Caco-2 (cell line): ENCODE measurements around the gene DENND4B. TPM values are rescaled to one million over a fixed set of nuclear protein-coding genes. Genes with fewer than 3 reads are reported as not detected.

Experiments
- BruUV-seq: library from RNA; stranded (reverse); fragments of 400-500 nt; replicated peaks from 2 replicates; lab custom pipeline; 2021; lab: Mats Ljungman, UMichigan
- CTCF ChIA-PET: fragments of 300-600 bp; sonication (Branson Sonifier 250); formaldehyde crosslinking; loops from one replicate; lab custom pipeline; 2022; ENCODE audit warnings: antibody characterized with exemption; lab: Charles Lee
- POLR2A ChIA-PET: fragments of 300-600 bp; sonication (Branson Sonifier 250); formaldehyde crosslinking; loops from one replicate; lab custom pipeline; 2022; ENCODE audit warnings: antibody characterized with exemption; lab: Charles Lee
- DNase-seq, 2 experiments: peaks; one replicate each; pipeline versions ENCODE4 v3.0.0 to v3.0.0-alpha.2; 2020 to 2022
- H3K27me3 ChIP-seq: replicated peaks from 2 replicates; pipeline ENCODE4 v1.6.0; 2011; ENCODE audit warnings: low read length; ENCODE audit not compliant: control insufficient read depth, insufficient read depth
- H3K36me3 ChIP-seq: 2 replicates; pipeline ENCODE4 v1.5.1; 2011; ENCODE audit warnings: low read length; ENCODE audit not compliant: control insufficient read depth, insufficient read depth
- H3K4me1 ChIP-seq: fragments of 250-450 bp; sonication (Bioruptor Pico); 2 replicates; pipeline ENCODE4 v1.5.1; 2020; ENCODE audit warnings: mild to moderate bottlenecking
- H3K4me3 ChIP-seq: 2 replicates; pipeline ENCODE4 v1.5.1; 2011; ENCODE audit warnings: low read depth, mild to moderate bottlenecking, control low read depth, low read length
- H3K9me3 ChIP-seq: fragments of 250-450 bp; sonication (Bioruptor Pico); 2 replicates; pipeline ENCODE4 v1.5.1; 2020; ENCODE audit warnings: mild to moderate bottlenecking, moderate library complexity
- H3K27ac Mint-ChIP-seq: one replicate; pipeline ENCODE4 v1.8.0; 2022; ENCODE audit warnings: mixed read lengths; ENCODE audit not compliant: unreplicated experiment
- H3K27me3 Mint-ChIP-seq: one replicate; pipeline ENCODE4 v1.8.0; 2022; ENCODE audit warnings: mixed read lengths; ENCODE audit not compliant: insufficient read depth, unreplicated experiment
- H3K36me3 Mint-ChIP-seq: one replicate; pipeline ENCODE4 v1.8.0; 2022; ENCODE audit warnings: mild to moderate bottlenecking, mixed read lengths; ENCODE audit not compliant: insufficient read depth, unreplicated experiment
- H3K4me1 Mint-ChIP-seq: one replicate; pipeline ENCODE4 v1.8.0; 2022; ENCODE audit warnings: low read depth, mixed read lengths; ENCODE audit not compliant: unreplicated experiment
- H3K4me3 Mint-ChIP-seq: one replicate; pipeline ENCODE4 v1.8.0; 2022; ENCODE audit warnings: mild to moderate bottlenecking, moderate library complexity, mixed read lengths; ENCODE audit not compliant: unreplicated experiment
- H3K9me3 Mint-ChIP-seq: one replicate; pipeline ENCODE4 v1.8.0; 2022; ENCODE audit warnings: mixed read lengths; ENCODE audit not compliant: unreplicated experiment
- CTCF ChIP-seq, 2 experiments: fragments of 200-600 bp in 1 of 2; IDR thresholded peaks; 1 replicate in 1 of 2; 2 replicates in 1 of 2; pipeline versions ENCODE4 v1.5.1 to v1.8.0; 2011 to 2022; ENCODE audit warnings: antibody characterized with exemption in 1 of 2, control low read depth in 1 of 2, inconsistent platforms in 1 of 2, low read depth in 1 of 2, low read length in 1 of 2, mild to moderate bottlenecking in 1 of 2, moderate library complexity in 1 of 2; ENCODE audit not compliant: insufficient read depth in 1 of 2, severe bottlenecking in 1 of 2, unreplicated experiment in 1 of 2
- intact Hi-C: fragments of 100-400 bp; cut with micrococcal nuclease; formaldehyde crosslinking; loops from one replicate; pipeline ENCODE4 v1.10.0; 2022; ENCODE audit not compliant: unreplicated experiment
- total RNA-seq: library from RNA; stranded (reverse); gene quantifications from 2 replicates; pipeline ENCODE4 v1.2.3, GENCODE V29; 2022

DENND4B gene
- total RNA-seq, 1 experiment from 2014 or later, result 79.0 TPM

GRCh38 chr1:153886127-153886526 lies 60.4 kb downstream of the DENND4B start:
- ChIA-PET CTCF (no interaction called here), POLR2A (interaction anchor here (0.7 to 0.8 kb wide), 2 partner anchors 20 to 77 kb away, joined by 4 to 17 read pairs; partner anchors contain the start of gene SLC39A1)
- intact Hi-C loops, result no loop called here
- Mint-ChIP-seq H3K9me3 (no peaks in the 10 kb centered on the region), H3K4me3 (no peak overlapping the region), H3K27me3 (no peaks in the 10 kb centered on the region), H3K27ac (no peak overlapping the region), H3K4me1 (no peaks in the 10 kb centered on the region), H3K36me3 (peaks cover 21% of the 10 kb centered on the region)
- H3K4me1 ChIP-seq, result no peaks in the 10 kb centered on the region
- H3K27me3 ChIP-seq, result no peaks in the 10 kb centered on the region
- H3K9me3 ChIP-seq, result no peaks in the 10 kb centered on the region
- no peaks in the 10 kb centered on the region; the same call in 1 of the 2 replicates for H3K36me3 ChIP-seq
- DNase-seq, result no peak
- BruUV-seq, result no TSS peak
- no peak for TF ChIP-seq CTCF (IDR thresholded peaks at IDR 0.05; ENCODE audit: insufficient read depth in 1 of 2, low read depth in 1 of 2, low read length in 1 of 2, severe bottlenecking in 1 of 2, unreplicated experiment in 1 of 2)
- no peak overlapping the region for H3K4me3 ChIP-seq

- Histone ChIP-seq H3K36me3 (no peaks in the 10 kb centered on the region; the same call in 1 of the 2 replicates), H3K4me3 (no peak overlapping the region), H3K9me3 (no peaks in the 10 kb centered on the region), H3K27me3 (no peaks in the 10 kb centered on the region), H3K4me1 (no peaks in the 10 kb centered on the region)
- POLR2A ChIA-PET, result no interaction called here
- Mint-ChIP-seq H3K9me3 (no peaks in the 10 kb centered on the region), H3K4me1 (no peaks in the 10 kb centered on the region), H3K36me3 (peaks cover 3% of the 10 kb centered on the region), H3K27me3 (no peaks in the 10 kb centered on the region), H3K27ac (no peak overlapping the region), H3K4me3 (no peak overlapping the region)
- DNase-seq, result no peak
- intact Hi-C loops, result no loop called here
- no TSS peak for BruUV-seq
- CTCF ChIA-PET, result no interaction called here
- no peak for TF ChIP-seq CTCF (IDR thresholded peaks at IDR 0.05; ENCODE audit: insufficient read depth in 1 of 2, low read depth in 1 of 2, low read length in 1 of 2, severe bottlenecking in 1 of 2, unreplicated experiment in 1 of 2)
These were observed 63.3 kb downstream of the DENND4B start for GRCh38 chr1:153883223-153883622.

- intact Hi-C loops, result no loop called here
- Mint-ChIP-seq H3K4me3 (no peak overlapping the region), H3K27me3 (no peaks in the 10 kb centered on the region), H3K4me1 (no peaks in the 10 kb centered on the region), H3K27ac (no peak overlapping the region), H3K9me3 (no peaks in the 10 kb centered on the region), H3K36me3 (peaks cover 6% of the 10 kb centered on the region)
- no peak for TF ChIP-seq CTCF (IDR thresholded peaks at IDR 0.05; ENCODE audit: insufficient read depth in 1 of 2, low read depth in 1 of 2, low read length in 1 of 2, severe bottlenecking in 1 of 2, unreplicated experiment in 1 of 2)
- Histone ChIP-seq H3K4me3 (no peak overlapping the region), H3K27me3 (no peaks in the 10 kb centered on the region), H3K36me3 (no peaks in the 10 kb centered on the region; the same call in 1 of the 2 replicates), H3K4me1 (no peaks in the 10 kb centered on the region), H3K9me3 (no peaks in the 10 kb centered on the region)
- CTCF ChIA-PET, result no interaction called here
- POLR2A ChIA-PET, result interaction anchor here (0.6 kb wide), 1 partner anchor 37 kb away, joined by 4 read pairs; no protein-coding TSS in a partner anchor
- no peak for DNase-seq
- no TSS peak for BruUV-seq
These were observed 64.1 kb downstream of the DENND4B start for GRCh38 chr1:153882296-153882912.
